GM23338 (cell line): ENCODE measurements around the gene BCR. TPM values are rescaled to one million over a fixed set of nuclear protein-coding genes. Genes with fewer than 3 reads are reported as not detected.

Source experiments
- ATAC-seq: fragments of 200-7000 bp; cut with Tn5 transposase; 3 replicates; pipeline ENCODE4 v1.9.1; 2020
- DNase-seq: peaks from one replicate; pipeline ENCODE4 v3.0.0-alpha.2; 2015; ENCODE audit warnings: low spot score
- H2AFZ ChIP-seq: fragments of 200-600 bp; sonication (generic); 2 replicates; pipeline ENCODE4 v1.8.0; 2016; ENCODE audit warnings: antibody characterized with exemption, mild to moderate bottlenecking, moderate library complexity
- H3F3A ChIP-seq: fragments of 200-600 bp; sonication (generic); replicated peaks from 2 replicates; pipeline ENCODE4 v1.8.0; 2017; ENCODE audit warnings: antibody characterized with exemption, mixed run types, low read depth
- H3K27ac ChIP-seq: fragments of 200-600 bp; sonication (generic); 2 replicates; pipeline ENCODE4 v1.6.1; 2016; ENCODE audit warnings: low read depth
- H3K27me3 ChIP-seq: fragments of 200-600 bp; sonication (generic); 2 replicates; pipeline ENCODE4 v1.8.0; 2016; ENCODE audit warnings: mild to moderate bottlenecking, mixed run types, moderate library complexity; ENCODE audit not compliant: insufficient read depth
- H3K36me3 ChIP-seq: fragments of 200-600 bp; sonication (generic); 2 replicates; pipeline ENCODE4 v1.8.0; 2016; ENCODE audit warnings: mild to moderate bottlenecking; ENCODE audit not compliant: insufficient read depth
- H3K4me1 ChIP-seq: fragments of 200-600 bp; sonication (generic); 2 replicates; pipeline ENCODE4 v1.8.0; 2016; ENCODE audit warnings: mild to moderate bottlenecking, moderate library complexity; ENCODE audit not compliant: insufficient read depth
- H3K4me2 ChIP-seq: fragments of 200-600 bp; sonication (generic); 2 replicates; pipeline ENCODE4 v1.7.1; 2017; ENCODE audit warnings: mixed run types
- H3K4me3 ChIP-seq: fragments of 200-600 bp; sonication (generic); 2 replicates; pipeline ENCODE4 v1.6.1; 2016; ENCODE audit warnings: mixed run types
- H3K79me2 ChIP-seq: fragments of 200-600 bp; sonication (generic); replicated peaks from 2 replicates; pipeline ENCODE4 v1.8.0; 2017; ENCODE audit warnings: mild to moderate bottlenecking; ENCODE audit not compliant: insufficient read depth
- H3K9me2 ChIP-seq: fragments of 200-600 bp; sonication (generic); 2 replicates; pipeline ENCODE4 v1.8.0; 2017; ENCODE audit not compliant: insufficient read depth
- H4K20me1 ChIP-seq: fragments of 200-600 bp; sonication (generic); replicated peaks from 2 replicates; pipeline ENCODE4 v1.8.0; 2017; ENCODE audit warnings: mild to moderate bottlenecking; ENCODE audit not compliant: insufficient read depth
- H3K27ac Mint-ChIP-seq: 2 replicates; pipeline ENCODE4 v1.8.0; 2020; ENCODE audit warnings: inconsistent platforms, mild to moderate bottlenecking, moderate library complexity, mixed read lengths
- H3K27me3 Mint-ChIP-seq: 3 replicates; pipeline ENCODE4 v1.8.0; 2022; ENCODE audit warnings: low read depth, mild to moderate bottlenecking, moderate library complexity, mixed read lengths, inconsistent platforms; ENCODE audit not compliant: insufficient read depth, poor library complexity
- H3K36me3 Mint-ChIP-seq: 3 replicates; pipeline ENCODE4 v1.8.0; 2021; ENCODE audit warnings: low read depth, mild to moderate bottlenecking, inconsistent platforms, moderate library complexity, mixed read lengths
- H3K4me1 Mint-ChIP-seq: 3 replicates; pipeline ENCODE4 v1.8.0; 2020; ENCODE audit warnings: mild to moderate bottlenecking, inconsistent platforms, mixed read lengths
- H3K4me3 Mint-ChIP-seq: 3 replicates; pipeline ENCODE4 v1.8.0; 2021; ENCODE audit warnings: moderate library complexity, mild to moderate bottlenecking, inconsistent platforms, mixed read lengths
- H3K9me3 Mint-ChIP-seq: 3 replicates; pipeline ENCODE4 v1.8.0; 2020; ENCODE audit warnings: moderate library complexity, mild to moderate bottlenecking, inconsistent platforms, mixed read lengths
- CREB1 ChIP-seq: fragments of 250-450 bp; sonication (Bioruptor Pico); IDR thresholded peaks from 2 replicates; pipeline ENCODE4 v1.5.0; 2020; ENCODE audit warnings: low read depth, mild to moderate bottlenecking, moderate library complexity
- CTCF ChIP-seq, 2 experiments: fragments of 200-600 bp in 1 of 2; sonication (generic) in 1 of 2; conservative IDR thresholded peaks; 2 replicates each; pipeline versions ENCODE4 v1.5.1 to v1.6.1; 2016 to 2017; ENCODE audit warnings: antibody characterized with exemption in 2 of 2, low read depth in 2 of 2, mild to moderate bottlenecking in 2 of 2, moderate library complexity in 1 of 2
- ETS1 ChIP-seq: IDR thresholded peaks from 2 replicates; pipeline ENCODE4 v1.6.1; 2016; ENCODE audit warnings: antibody characterized with exemption
- EZH2 ChIP-seq: fragments of 200-600 bp; sonication (generic); IDR thresholded peaks from one replicate; pipeline ENCODE4 v1.8.0; 2017; ENCODE audit warnings: antibody characterized with exemption, mild to moderate bottlenecking, low read depth; ENCODE audit not compliant: unreplicated experiment
- EZH2phosphoT487 ChIP-seq: fragments of 200-600 bp; sonication (generic); IDR thresholded peaks from one replicate; pipeline ENCODE4 v1.8.1; 2018; ENCODE audit warnings: antibody characterized with exemption; ENCODE audit not compliant: unreplicated experiment
- JUNB ChIP-seq: IDR thresholded peaks from one replicate; pipeline ENCODE4 v1.6.1; 2016; ENCODE audit warnings: antibody characterized with exemption; ENCODE audit not compliant: unreplicated experiment
- NANOG ChIP-seq: IDR thresholded peaks from 2 replicates; pipeline ENCODE4 v1.6.1; 2016; ENCODE audit warnings: antibody characterized with exemption, borderline replicate concordance
- POLR2AphosphoS5 ChIP-seq: IDR thresholded peaks from 2 replicates; pipeline ENCODE4 v1.6.1; 2016; ENCODE audit warnings: antibody characterized with exemption, low read depth
- REST ChIP-seq: IDR thresholded peaks from one replicate; pipeline ENCODE4 v1.6.1; 2018; ENCODE audit warnings: antibody characterized with exemption; ENCODE audit not compliant: unreplicated experiment
- STAT1 ChIP-seq: IDR thresholded peaks from one replicate; pipeline ENCODE4 v1.6.1; 2016; ENCODE audit warnings: antibody characterized with exemption; ENCODE audit not compliant: unreplicated experiment
- ZNF114 ChIP-seq: fragments of 250-450 bp; sonication (Bioruptor Pico); IDR thresholded peaks from 2 replicates; pipeline ENCODE4 v1.5.0; 2020; ENCODE audit warnings: mild to moderate bottlenecking, moderate library complexity
- ZNF331 ChIP-seq: fragments of 250-450 bp; sonication (Bioruptor Pico); IDR thresholded peaks from 2 replicates; pipeline ENCODE4 v1.5.0; 2020; ENCODE audit warnings: low read depth, mild to moderate bottlenecking, moderate library complexity
- ZNF462 ChIP-seq: fragments of 250-450 bp; sonication (Bioruptor Pico); IDR thresholded peaks from 2 replicates; pipeline ENCODE4 v1.5.0; 2020; ENCODE audit warnings: mild to moderate bottlenecking, moderate library complexity
- polyA plus RNA-seq: library from polyadenylated mRNA; unstranded; fragments of >200 nt; fragmentation: Nextera tagmentation; extraction: Ambion mirVana; gene quantifications from 2 replicates; pipeline ENCODE4 v1.2.1, GENCODE V29; 2016
- total RNA-seq: library from RNA; depleted of rRNA; stranded (reverse); fragments of >200 nt; shearing (Covaris generic); gene quantifications from 2 replicates; pipeline ENCODE4 v1.2.3, GENCODE V29; 2014

BCR gene
- total and polyA plus RNA-seq, 2 experiments from 2014 or later: 17.7 to 121 TPM

- Mint-ChIP-seq H3K27ac (peak overlapping the region; percentile 24), H3K27me3 (peaks cover 6% of the 10 kb centered on the region), H3K4me1 (peaks cover 57% of the 10 kb centered on the region), H3K9me3 (no peaks in the 10 kb centered on the region), H3K36me3 (peaks cover 16% of the 10 kb centered on the region), H3K4me3 (no peak overlapping the region)
- Histone ChIP-seq H4K20me1 (peaks cover 92% of the 10 kb centered on the region), H2AFZ (no peak overlapping the region), H3K9me2 (no peaks in the 10 kb centered on the region), H3K4me2 (no peak overlapping the region), H3K36me3 (no peaks in the 10 kb centered on the region), H3F3A (no peaks in the 10 kb centered on the region), H3K27me3 (no peaks in the 10 kb centered on the region), H3K27ac (no peak overlapping the region), H3K4me3 (no peak overlapping the region), H3K79me2 (peaks cover 100% of the 10 kb centered on the region), H3K4me1 (peaks cover 24% of the 10 kb centered on the region)
- TF ChIP-seq JUNB (no peak), EZH2phosphoT487 (no peak), CREB1 (CRISPR knock-in tag) (no peak), ETS1 (no peak), STAT1 (no peak), POLR2AphosphoS5 (no peak), REST (no peak), CTCF (conservative IDR thresholded peaks at IDR 0.05; ENCODE audit: low read depth in 2 of 2) (no peak), ZNF331 (CRISPR knock-in tag) (no peak), ZNF462 (CRISPR knock-in tag) (no peak), NANOG (no peak), ZNF114 (CRISPR knock-in tag) (no peak), EZH2 (no peak)
- DNase-seq (no peak), ATAC-seq (no peak)
These were observed 13.0 kb downstream of the BCR start for GRCh38 chr22:23193196-23193827.
